GM10266 (cell line): ENCODE results near the gene COLEC12.

Experiments
- DNase-seq: peaks from one replicate; pipeline ENCODE4 v3.0.0; 2012; ENCODE audit errors: extremely low spot score
- CTCF ChIP-seq: IDR thresholded peaks from 2 replicates; pipeline ENCODE4 v1.5.1; 2012; ENCODE audit warnings: mild to moderate bottlenecking, low read depth; ENCODE audit not compliant: control insufficient read depth, insufficient read depth; ENCODE audit errors: missing control alignments

Gene COLEC12

GRCh38 chr18:394262-394986 is 106.1 kb downstream of the COLEC12 start:
- TF ChIP-seq CTCF: no peak
- no peak for DNase-seq

- no peak for DNase-seq
Measured at GRCh38 chr18:393574-393957, 106.9 kb downstream of the COLEC12 start.

GRCh38 chr18:392928-393573 is 107.5 kb downstream of the COLEC12 start:
- TF ChIP-seq CTCF: no peak
- no peak for DNase-seq

More at GRCh38 chr18:393574-393957, 106.9 kb downstream of the COLEC12 start:
- TF ChIP-seq CTCF: no peak

- no peak for DNase-seq
- TF ChIP-seq CTCF: no peak
Measured at GRCh38 chr18:390741-391478, 109.6 kb downstream of the COLEC12 start.

GRCh38 chr18:389658-390357 is 110.7 kb downstream of the COLEC12 start:
- no peak for TF ChIP-seq CTCF
- no peak for DNase-seq

- no peak for TF ChIP-seq CTCF
- no peak for DNase-seq
Measured at GRCh38 chr18:388200-388599, 112.3 kb downstream of the COLEC12 start.
